Fibroblast of peridontal ligament (primary cell): Measurements from ENCODE around the gene MAGT1.
"Not testable (repeated sequence)": the region's sequence is repeated elsewhere in the genome, so short reads cannot be mapped to it uniquely, and the experiment has no call there.

Experiments used
- DNase-seq: peaks from one replicate; pipeline ENCODE4 v3.0.0-alpha.2; 2010; ENCODE audit errors: extremely low read depth

Gene MAGT1

GRCh38 chrX:77831544-77831943, 63.7 kb downstream of the MAGT1 start:
- not testable (repeated sequence) for DNase-seq

- not testable (repeated sequence) for DNase-seq
Observed at GRCh38 chrX:77821989-77822388, 73.2 kb downstream of the MAGT1 start.

- DNase-seq: no peak
Observed at GRCh38 chrX:77820091-77820727, 75.0 kb downstream of the MAGT1 start.

DNA sequence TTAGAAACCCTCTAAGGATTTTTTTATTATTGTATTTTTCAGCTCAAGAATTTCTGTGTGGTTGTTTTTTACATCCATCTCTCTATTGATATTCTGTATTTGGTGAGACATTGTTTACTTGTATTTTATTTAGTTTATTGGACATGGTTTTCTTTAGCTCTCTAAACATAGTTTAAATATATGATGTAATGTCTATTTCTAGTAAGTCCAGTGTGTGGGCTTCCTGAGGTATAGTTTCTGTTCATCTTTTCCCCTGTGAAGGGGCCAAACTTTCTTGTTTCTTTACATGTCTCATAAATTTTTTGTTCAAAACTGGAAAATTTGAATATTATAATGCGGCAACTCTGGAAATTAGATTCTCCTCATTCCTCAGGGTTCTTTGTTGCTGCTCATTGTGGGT, 81.0 kb downstream of the MAGT1 start:
- no peak for DNase-seq

GRCh38 chrX:77802201-77802600, 93.0 kb downstream of the MAGT1 start:
- no peak for DNase-seq

DNA sequence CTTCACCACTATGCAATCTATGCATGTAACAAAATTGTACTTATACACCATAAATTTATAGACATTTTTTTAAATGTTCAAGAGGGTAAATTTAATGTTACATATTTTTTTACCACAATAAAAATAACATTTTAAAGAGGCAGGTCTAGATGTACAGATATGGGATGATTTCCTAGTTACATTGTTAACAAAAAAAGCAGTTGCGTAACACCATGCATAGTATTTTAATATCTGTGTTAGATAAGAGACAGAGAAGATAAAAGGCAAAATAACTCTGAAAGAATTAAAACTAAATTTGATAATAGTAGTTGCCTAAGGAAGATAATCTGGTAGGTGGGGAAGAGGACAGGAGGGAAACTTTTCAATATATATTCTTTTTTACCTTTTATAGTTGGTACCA, 100.1 kb downstream of the MAGT1 start:
- no peak for DNase-seq

DNA sequence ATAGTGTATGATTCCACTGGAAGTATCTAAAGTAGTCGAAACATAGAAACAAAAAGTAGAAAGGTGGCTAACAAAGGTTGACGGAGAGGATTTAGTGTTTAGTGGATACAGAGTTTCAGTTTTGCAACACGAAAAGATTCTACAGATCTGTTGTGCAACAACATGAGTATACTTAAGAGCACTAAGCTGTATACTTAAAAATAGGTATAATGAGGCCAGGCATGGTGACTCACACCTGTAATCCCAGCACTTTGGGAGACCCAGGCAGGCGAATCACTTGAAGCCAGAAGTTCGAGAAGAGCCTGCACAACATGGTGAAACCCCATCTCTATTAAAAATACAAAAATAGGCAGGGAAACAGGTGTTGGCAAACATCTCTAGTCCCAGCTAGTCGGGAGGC, 101.3 kb downstream of the MAGT1 start:
- DNase-seq: no peak

- peak; percentile 86 for DNase-seq
Observed at GRCh38 chrX:77788050-77788449, 107.2 kb downstream of the MAGT1 start.

- no peak for DNase-seq
Observed at GRCh38 chrX:77786365-77786680, 108.9 kb downstream of the MAGT1 start.

GRCh38 chrX:77785486-77786364, 109.5 kb downstream of the MAGT1 start, which contains the start of gene ATRX:
TSS of gene ATRX (minus strand) at chrX:77786216. CDS start at chrX:77786001, 215 bp downstream.
- DNase-seq: peak; percentile 77

DNA sequence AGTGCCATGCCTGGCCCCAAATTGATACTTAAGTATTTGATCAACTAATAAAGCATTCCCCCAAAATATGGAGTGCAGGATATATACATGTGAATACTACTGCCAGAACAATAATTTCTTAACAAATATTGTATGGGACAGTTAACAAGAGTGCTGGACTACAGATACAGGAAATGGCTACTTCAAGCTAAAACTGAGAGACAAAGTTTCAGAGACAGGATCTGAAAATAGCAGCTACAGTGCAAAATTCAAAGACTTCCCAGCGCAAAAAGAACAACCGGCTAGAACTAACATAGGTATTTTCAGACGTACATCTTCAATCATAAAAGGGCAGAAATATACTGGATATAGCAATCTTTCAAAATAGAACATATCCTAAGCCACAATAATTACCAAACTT, 115.5 kb downstream of the MAGT1 start:
- DNase-seq: no peak

DNA sequence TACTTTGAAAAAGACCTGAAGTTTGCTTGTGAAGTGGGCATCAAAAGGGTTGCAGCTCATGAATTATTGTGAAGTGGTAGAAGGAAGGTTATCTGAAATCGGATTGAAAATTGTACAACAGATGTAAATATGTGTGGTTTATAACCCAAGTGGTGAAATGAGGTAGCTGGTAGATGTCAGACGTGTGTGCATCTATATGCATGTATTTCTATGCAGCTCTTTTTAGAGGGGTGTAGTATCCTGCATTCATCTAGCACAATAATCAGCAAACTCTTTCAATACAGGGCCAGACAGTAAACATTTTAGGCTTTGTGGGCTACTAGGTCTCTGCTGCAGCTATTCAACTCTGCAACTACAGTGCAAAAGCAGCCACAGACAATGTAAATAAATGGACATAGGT, 118.6 kb downstream of the MAGT1 start:
- DNase-seq: no peak
